HG03460 (cell line): ENCODE measurements around the gene CCDC182.

Source experiments
- ATAC-seq: cut with Tn5 transposase; IDR thresholded peaks from one replicate; pipeline ENCODE4 v1.9.1; 2021; ENCODE audit not compliant: unreplicated experiment

The CCDC182 gene

DNA sequence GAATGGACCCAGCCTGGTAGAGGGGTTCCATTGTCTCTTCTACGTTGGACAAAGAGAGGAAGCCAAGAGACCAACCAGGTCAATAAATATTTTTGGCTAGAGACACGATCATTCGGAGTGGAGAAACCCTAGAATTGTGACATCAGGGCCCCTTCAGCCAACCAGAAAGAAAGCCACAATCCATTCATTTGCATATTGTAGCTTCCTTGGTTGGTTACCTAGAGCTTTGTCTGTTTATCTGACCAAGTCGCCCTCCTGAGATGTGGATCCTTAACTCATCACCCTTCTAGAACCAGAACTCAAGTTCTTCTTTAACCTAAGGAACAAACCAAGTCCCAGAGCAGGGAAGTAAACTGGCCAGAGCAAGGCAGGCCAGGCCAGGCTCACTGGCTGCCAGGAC, at the start of gene CCDC182:
CCDC182 (minus strand) TSS at position 58 of the 400 bp plus-strand sequence; CDS start at position 31, 27 bp downstream.
- no peak for ATAC-seq

GRCh38 chr17:57794841-57795240, 49.7 kb upstream of the CCDC182 start:
- ATAC-seq = no peak

DNA sequence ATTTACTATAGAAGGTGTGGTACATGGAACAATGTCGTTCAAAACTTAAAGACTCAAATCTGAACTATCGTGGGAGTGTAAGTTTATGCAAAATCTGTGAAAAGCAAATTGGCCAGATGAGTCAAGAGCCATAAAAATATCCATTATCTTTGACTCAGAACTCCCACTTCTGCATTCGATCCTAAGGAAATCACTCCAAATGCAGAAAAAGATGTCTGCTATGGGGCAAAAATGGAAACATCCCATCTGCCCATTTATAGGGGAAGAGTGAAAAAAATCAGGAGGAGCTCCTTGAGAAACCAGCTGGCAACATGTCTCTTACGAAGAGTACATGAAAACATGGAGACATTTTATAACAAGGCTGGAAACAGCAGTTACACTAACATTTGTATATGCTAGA, 43.6 kb upstream of the CCDC182 start:
- no peak for ATAC-seq

DNA sequence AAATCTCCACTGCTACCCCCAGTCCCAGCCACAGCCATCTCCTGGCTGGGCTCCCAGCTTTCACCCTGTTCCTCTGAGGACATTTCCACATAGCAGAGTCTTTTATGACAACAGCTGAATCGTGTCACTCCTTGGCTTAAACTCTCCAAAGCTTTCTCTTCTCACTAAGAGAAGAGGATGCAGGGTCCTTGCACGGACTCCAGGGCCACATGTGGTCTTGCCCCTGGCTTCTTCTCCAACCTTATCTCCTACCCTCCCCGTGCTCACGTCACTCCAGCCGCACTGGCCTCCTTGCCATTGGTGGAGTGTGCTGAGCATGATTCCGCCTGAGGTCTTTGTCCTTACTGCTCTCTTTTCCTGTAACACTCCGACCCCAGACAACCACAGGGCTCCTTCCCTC, 39.9 kb upstream of the CCDC182 start:
- ATAC-seq = no peak

DNA sequence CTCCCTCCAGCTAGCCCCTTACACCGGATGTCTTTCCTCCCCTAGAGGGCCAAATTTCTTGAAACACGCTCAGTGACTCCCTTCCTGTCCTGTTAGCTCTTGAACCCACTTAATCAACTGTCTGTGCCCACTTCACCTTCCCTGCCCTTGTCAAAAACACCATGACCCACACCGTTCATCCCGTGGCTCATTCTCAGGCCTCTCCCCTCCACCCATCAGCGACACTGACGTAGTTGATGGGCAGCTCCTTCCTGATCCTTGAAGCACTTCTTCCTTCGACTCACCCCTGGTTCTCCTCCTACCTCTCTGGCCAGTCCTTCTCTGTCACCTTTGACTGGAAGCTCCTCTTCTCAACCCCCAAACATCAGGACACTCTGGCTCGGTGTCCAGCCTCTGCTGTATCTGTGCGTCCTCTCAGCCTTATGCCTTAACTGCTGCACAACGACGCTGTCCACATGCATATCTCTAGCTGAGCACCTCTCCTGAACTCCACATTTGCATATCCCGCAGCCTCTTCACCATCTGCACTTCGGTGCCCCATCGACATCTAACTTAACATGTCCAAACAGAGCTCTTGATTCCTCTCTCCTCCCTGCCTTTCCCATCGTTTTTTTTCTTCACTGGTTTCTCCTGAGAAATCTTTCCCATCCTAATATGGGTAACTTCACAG, 39.3 kb upstream of the CCDC182 start:
- no peak for ATAC-seq

GRCh38 chr17:57783338-57783742, 38.2 kb upstream of the CCDC182 start:
- no peak for ATAC-seq

- ATAC-seq = no peak
Measured at GRCh38 chr17:57782647-57783337, 37.7 kb upstream of the CCDC182 start.

- no peak for ATAC-seq
Measured at GRCh38 chr17:57782062-57782490, 37.0 kb upstream of the CCDC182 start.

- ATAC-seq = no peak
Measured at GRCh38 chr17:57781386-57782061, 36.4 kb upstream of the CCDC182 start.

DNA sequence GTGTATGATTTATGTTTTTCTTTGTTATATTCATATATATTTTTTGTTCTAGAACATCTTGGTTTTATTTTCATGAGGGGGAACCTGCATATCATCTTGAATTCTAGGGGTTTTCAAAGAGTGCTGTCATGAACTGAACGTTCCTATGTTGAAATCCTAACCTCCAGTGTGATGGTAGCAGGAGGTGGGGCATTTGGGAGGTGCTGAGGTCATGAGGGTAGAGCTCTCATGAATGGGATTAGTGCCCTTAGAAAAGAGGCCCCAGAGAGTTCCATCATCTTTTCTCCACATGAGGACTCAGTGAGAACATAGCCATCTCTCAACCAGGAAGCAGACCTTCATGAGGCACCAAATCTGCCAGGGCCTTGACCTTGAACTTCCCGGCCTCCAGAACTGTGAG, 34.6 kb upstream of the CCDC182 start:
- no peak for ATAC-seq

DNA sequence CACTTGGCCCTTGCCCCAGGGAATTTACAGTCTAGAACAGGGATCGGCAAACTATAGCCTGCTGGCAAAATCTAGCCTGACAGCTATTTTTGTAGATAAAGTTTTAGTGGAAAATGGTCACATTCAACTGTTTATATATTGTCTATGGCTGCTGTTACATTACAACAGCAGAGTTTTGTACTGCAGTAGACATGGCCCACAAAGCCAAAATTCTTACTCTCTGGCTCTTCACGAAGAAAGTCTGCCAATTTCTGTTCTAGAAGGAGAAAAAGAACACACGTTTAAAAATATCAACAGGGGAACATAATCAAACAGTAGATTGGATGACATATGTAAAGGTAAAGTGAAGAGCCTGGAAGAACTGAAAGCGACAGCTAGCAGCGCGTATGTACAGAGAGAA, 33.2 kb upstream of the CCDC182 start:
- no peak for ATAC-seq

- ATAC-seq = no peak
Measured at GRCh38 chr17:57776366-57776765, 31.3 kb upstream of the CCDC182 start.

- no peak for ATAC-seq
Measured at GRCh38 chr17:57774872-57775271, 29.8 kb upstream of the CCDC182 start.

DNA sequence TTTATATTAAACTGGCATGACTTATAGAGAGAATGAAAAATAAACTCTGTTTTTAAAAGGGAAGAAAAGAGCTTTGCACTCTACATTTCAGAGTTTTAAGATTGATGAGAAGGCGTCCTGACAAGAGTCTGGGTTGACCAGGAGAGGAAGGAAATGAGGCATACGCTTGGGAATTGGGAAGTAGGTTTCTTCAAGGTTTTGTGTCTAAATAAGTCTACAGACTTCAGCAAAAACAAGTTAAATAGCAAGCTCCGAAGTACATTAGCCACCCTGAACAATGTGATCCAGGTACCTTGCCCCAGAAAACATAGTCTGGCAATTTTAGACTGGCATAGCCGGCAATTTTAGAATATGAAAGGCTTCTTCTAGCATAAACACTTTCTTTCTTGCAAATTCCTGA, 28.5 kb upstream of the CCDC182 start:
- ATAC-seq = no peak

GRCh38 chr17:57772774-57773173, 27.7 kb upstream of the CCDC182 start:
- ATAC-seq = no peak

DNA sequence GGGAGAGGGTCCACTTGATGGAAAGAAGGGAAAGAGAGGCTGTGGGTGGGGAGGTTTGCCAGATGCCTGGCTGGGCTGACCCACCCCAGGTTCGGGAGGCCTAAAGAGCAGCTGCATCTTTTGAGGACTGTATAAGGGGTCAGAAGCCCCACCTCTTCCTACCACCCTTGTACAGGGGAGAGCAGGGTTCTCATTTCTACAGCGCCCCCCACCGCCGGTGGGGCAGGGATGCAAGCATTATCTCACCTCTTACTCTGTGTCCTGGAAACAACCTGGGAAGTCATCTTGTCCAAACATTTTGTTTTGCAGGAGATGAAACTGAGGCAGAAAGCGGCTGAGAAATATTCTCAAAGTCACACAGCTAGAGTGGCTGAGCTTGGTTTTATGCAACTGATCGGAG, 22.5 kb upstream of the CCDC182 start:
- ATAC-seq = no peak

- ATAC-seq = no peak
Measured at GRCh38 chr17:57766318-57766943, 21.3 kb upstream of the CCDC182 start.

GRCh38 chr17:57762452-57763395, 17.6 kb upstream of the CCDC182 start:
- ATAC-seq = no peak

GRCh38 chr17:57761887-57762286, 16.8 kb upstream of the CCDC182 start:
- ATAC-seq = no peak

GRCh38 chr17:57760046-57760445, 14.9 kb upstream of the CCDC182 start:
- ATAC-seq = no peak

DNA sequence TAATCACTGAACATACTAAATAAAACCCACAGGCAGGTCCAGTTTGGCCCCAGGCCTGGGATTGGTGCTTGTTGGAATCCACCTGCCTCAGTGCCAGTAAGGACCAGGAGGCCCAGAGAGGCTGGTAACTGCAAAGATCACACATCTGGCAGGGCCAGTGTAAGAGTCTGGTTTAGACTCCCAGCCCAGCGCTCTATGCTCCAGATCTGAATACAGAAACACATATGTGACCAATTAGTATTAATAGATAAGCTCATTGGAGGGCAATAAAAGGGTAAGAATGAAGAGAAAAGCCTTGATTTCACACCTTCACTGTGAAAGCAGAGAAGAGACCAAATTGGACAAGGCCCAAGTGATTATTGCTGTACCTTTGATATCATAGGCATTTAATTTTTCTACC, 13.6 kb upstream of the CCDC182 start:
- no peak for ATAC-seq
